ENCODE measurements around the gene ATP6V0B. TPM values are rescaled to one million over a fixed set of nuclear protein-coding genes. Genes with fewer than 3 reads are reported as not detected.

The ATP6V0B gene
- total and polyA plus RNA-seq, 2 of the 4 experiments (the other 2 are of a cell fraction) = 72.1 to 169 TPM

DNA sequence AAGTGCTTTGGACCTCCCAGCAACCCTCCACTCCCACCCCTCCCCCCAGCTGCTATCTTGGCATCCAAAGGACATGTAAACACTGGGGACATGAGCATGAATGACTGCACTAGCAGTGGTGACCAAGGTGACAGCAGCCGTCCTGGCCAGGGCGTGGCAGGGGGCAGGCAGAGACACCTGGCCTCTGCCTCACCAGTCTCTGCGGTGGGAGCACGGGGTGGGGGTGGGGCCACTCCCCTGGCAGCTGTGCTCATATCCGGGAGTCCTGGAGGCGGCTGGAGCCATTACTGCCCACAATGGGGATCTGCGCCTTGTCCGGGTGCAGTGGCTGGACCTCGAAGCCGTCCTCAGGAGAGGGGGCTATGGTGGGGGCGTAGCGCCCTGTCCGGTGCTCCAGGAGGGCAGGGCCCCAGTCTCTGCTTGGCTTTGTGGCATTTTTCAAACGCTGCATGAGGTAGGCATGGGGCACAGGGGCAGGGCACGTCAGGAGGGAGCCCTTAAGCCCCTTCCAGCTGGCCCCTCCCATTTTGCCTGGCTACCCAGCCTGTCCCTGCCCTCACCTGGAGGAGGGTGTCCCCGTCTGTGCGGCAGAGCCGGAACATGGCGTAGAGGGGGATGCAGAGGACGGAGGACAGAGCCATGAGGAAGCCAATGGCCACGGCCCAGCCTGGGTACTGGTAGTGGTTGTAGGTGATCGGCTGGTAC, 22.7 kb downstream of the ATP6V0B start:
- Histone ChIP-seq H4K5ac (ENCODE audit: low read depth, low read length) (no peak overlapping the region), H3K36me3 (ENCODE audit: control insufficient read depth, insufficient read depth, low read length) (peaks cover 22% of the 10 kb centered on the region; the same call in 1 of the 2 replicates), H3K4me2 (ENCODE audit: low read depth, low read length) (no peak overlapping the region), H2BK120ac (ENCODE audit: low read depth, low read length) (no peak overlapping the region), H2BK15ac (ENCODE audit: low read depth, low read length) (no peak overlapping the region), H2BK5ac (ENCODE audit: low read depth, low read length, poor library complexity, severe bottlenecking) (no peak overlapping the region), H2AK9ac (replicated peaks; ENCODE audit: low read depth, low read length, poor library complexity) (no peak overlapping the region), H3K9ac (ENCODE audit: low read depth, low read length) (no peak overlapping the region), H2AFZ (replicated peaks; ENCODE audit: low read length, poor library complexity) (no peak overlapping the region), H3K4me1 (ENCODE audit: control insufficient read depth, insufficient read depth, low read length) (no peaks in the 10 kb centered on the region), H3K4me3 (ENCODE audit: insufficient read depth, low read depth, low read length) (no peak overlapping the region), H3K4ac (ENCODE audit: low read depth, low read length) (no peak overlapping the region), H4K91ac (ENCODE audit: insufficient read depth, low read depth, low read length) (no peak overlapping the region), H3K9me1 (ENCODE audit: insufficient read depth, low read length) (no peaks in the 10 kb centered on the region), H3K56ac (ENCODE audit: extremely low read depth, insufficient read depth, low read length) (no peak overlapping the region), H3K27me3 (ENCODE audit: control insufficient read depth, insufficient read depth, low read length) (no peaks in the 10 kb centered on the region), H4K20me1 (ENCODE audit: insufficient read depth, low read length) (no peaks in the 10 kb centered on the region), H3K79me1 (ENCODE audit: low read depth in 1 of 2, low read length in 2 of 2) (no peaks in the 10 kb centered on the region), H3K18ac (ENCODE audit: low read depth, low read length) (no peak overlapping the region), H3K23ac (ENCODE audit: low read depth, low read length) (no peak overlapping the region), H3K27ac (ENCODE audit: insufficient read depth, low read length) (no peak overlapping the region), H3K14ac (replicated peaks; ENCODE audit: low read depth, low read length) (no peak overlapping the region), H2AK5ac (ENCODE audit: low read depth, low read length) (no peak overlapping the region), H3K9me3 (ENCODE audit: control insufficient read depth, insufficient read depth, low read length) (no peaks in the 10 kb centered on the region), H2BK20ac (ENCODE audit: low read depth, low read length) (no peak overlapping the region), H4K8ac (ENCODE audit: low read depth in 2 of 2, low read length in 2 of 2) (no peak overlapping the region)
- ATAC-seq (ENCODE audit: low read depth) (no peak), DNase-seq (no peak)
- ChIA-PET POLR2A (ENCODE audit: unreplicated experiment) (no interaction called here), CTCF (no interaction called here)
- 76% methylated on average over 8 of the region's 22 CpGs; no CpG with 5 or more reads in 1 of the 2 experiments for WGBS, 2 experiments (ENCODE audit: extremely low coverage in 2 of 2, insufficient read length in 1 of 2)
- intact Hi-C loops (cut with micrococcal nuclease) = no loop called here
- BruUV-seq (replicated peaks) = TSS peak; percentile 24
- TF ChIP-seq MXI1 (IDR thresholded peaks at IDR 0.05; ENCODE audit: borderline replicate concordance, low read depth, low read length) = no peak
- TF ChIP-seq, protein P1, sequence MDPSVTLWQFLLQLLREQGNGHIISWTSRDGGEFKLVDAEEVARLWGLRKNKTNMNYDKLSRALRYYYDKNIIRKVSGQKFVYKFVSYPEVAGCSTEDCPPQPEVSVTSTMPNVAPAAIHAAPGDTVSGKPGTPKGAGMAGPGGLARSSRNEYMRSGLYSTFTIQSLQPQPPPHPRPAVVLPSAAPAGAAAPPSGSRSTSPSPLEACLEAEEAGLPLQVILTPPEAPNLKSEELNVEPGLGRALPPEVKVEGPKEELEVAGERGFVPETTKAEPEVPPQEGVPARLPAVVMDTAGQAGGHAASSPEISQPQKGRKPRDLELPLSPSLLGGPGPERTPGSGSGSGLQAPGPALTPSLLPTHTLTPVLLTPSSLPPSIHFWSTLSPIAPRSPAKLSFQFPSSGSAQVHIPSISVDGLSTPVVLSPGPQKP (IDR thresholded peaks at IDR 0.05; ENCODE audit: borderline replicate concordance, low read depth, low read length) = no peak
- TF ChIP-seq CHD1 (IDR thresholded peaks at IDR 0.05; ENCODE audit: low read depth, low read length) = no peak
- TF ChIP-seq, protein P2, sequence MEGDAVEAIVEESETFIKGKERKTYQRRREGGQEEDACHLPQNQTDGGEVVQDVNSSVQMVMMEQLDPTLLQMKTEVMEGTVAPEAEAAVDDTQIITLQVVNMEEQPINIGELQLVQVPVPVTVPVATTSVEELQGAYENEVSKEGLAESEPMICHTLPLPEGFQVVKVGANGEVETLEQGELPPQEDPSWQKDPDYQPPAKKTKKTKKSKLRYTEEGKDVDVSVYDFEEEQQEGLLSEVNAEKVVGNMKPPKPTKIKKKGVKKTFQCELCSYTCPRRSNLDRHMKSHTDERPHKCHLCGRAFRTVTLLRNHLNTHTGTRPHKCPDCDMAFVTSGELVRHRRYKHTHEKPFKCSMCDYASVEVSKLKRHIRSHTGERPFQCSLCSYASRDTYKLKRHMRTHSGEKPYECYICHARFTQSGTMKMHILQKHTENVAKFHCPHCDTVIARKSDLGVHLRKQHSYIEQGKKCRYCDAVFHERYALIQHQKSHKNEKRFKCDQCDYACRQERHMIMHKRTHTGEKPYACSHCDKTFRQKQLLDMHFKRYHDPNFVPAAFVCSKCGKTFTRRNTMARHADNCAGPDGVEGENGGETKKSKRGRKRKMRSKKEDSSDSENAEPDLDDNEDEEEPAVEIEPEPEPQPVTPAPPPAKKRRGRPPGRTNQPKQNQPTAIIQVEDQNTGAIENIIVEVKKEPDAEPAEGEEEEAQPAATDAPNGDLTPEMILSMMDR (conservative IDR thresholded peaks at IDR 0.05; ENCODE audit: low read depth, low read length) = no peak
- no peak for TF ChIP-seq CEBPB (IDR thresholded peaks at IDR 0.05; ENCODE audit: low read depth, low read length)
- TF ChIP-seq POLR2A (IDR thresholded peaks at IDR 0.05; ENCODE audit: low read depth, low read length) = no peak
- TF ChIP-seq BHLHE40 (IDR thresholded peaks at IDR 0.05; ENCODE audit: low read depth, low read length) = no peak
- in situ Hi-C loops (cut with MboI; ENCODE audit: low sequenced_read_pairs) = no loop called here
- dilution Hi-C loops (cut with HindIII; ENCODE audit: low sequenced_read_pairs, unreplicated experiment) = no loop called here

Measured in IMR-90 (cell line).